T-helper 1 cell treated with Interleukin-12 subunit alpha and Interleukin-12 subunit beta and Interleukin-4 antibody, amounts not matched to agents 30 μg/mL and 1 μg/mL, for 36 hours (primary cell): ENCODE data around the gene FSD1.

Experiments used
- H3K27ac Mint-ChIP-seq: one replicate; pipeline ENCODE4 v1.8.0; 2021; ENCODE audit warnings: mild to moderate bottlenecking, mixed read lengths
- H3K27me3 Mint-ChIP-seq: one replicate; pipeline ENCODE4 v1.8.0; 2021; ENCODE audit warnings: low read depth, mixed read lengths
- H3K36me3 Mint-ChIP-seq: one replicate; pipeline ENCODE4 v1.8.0; 2021; ENCODE audit warnings: low read depth, mixed read lengths
- H3K4me1 Mint-ChIP-seq: one replicate; pipeline ENCODE4 v1.8.0; 2021; ENCODE audit warnings: low read depth, mixed read lengths
- H3K4me3 Mint-ChIP-seq: one replicate; pipeline ENCODE4 v1.8.0; 2021; ENCODE audit warnings: mild to moderate bottlenecking, moderate library complexity, mixed read lengths
- H3K9me3 Mint-ChIP-seq: one replicate; pipeline ENCODE4 v1.8.0; 2021; ENCODE audit warnings: mixed read lengths

Gene FSD1

GRCh38 chr19:4354897-4355296, 50.5 kb downstream of the FSD1 start:
- Mint-ChIP-seq H3K27me3 (no peaks in the 10 kb centered on the region), H3K4me3 (no peak overlapping the region), H3K4me1 (peaks cover 2% of the 10 kb centered on the region), H3K36me3 (no peaks in the 10 kb centered on the region), H3K27ac (no peak overlapping the region), H3K9me3 (no peaks in the 10 kb centered on the region)

- Mint-ChIP-seq H3K27ac (no peak overlapping the region), H3K27me3 (no peaks in the 10 kb centered on the region), H3K4me1 (peaks cover 2% of the 10 kb centered on the region), H3K36me3 (peaks cover 9% of the 10 kb centered on the region), H3K9me3 (no peaks in the 10 kb centered on the region), H3K4me3 (no peak overlapping the region)
These were observed 52.8 kb downstream of the FSD1 start for GRCh38 chr19:4357095-4357797.

GRCh38 chr19:4357921-4358326, 53.5 kb downstream of the FSD1 start:
- Mint-ChIP-seq H3K27me3 (no peaks in the 10 kb centered on the region), H3K4me1 (no peaks in the 10 kb centered on the region), H3K36me3 (peaks cover 9% of the 10 kb centered on the region), H3K4me3 (no peak overlapping the region), H3K27ac (no peak overlapping the region), H3K9me3 (no peaks in the 10 kb centered on the region)

GRCh38 chr19:4358709-4359626, 54.6 kb downstream of the FSD1 start:
- H3K27me3 Mint-ChIP-seq: no peaks in the 10 kb centered on the region
- H3K4me1 Mint-ChIP-seq: no peaks in the 10 kb centered on the region
- no peak overlapping the region for H3K27ac Mint-ChIP-seq
- H3K9me3 Mint-ChIP-seq: no peaks in the 10 kb centered on the region
- peaks cover 10% of the 10 kb centered on the region for H3K36me3 Mint-ChIP-seq
- H3K4me3 Mint-ChIP-seq: no peak overlapping the region

GRCh38 chr19:4359627-4360000, 55.2 kb downstream of the FSD1 start:
- peaks cover 10% of the 10 kb centered on the region for H3K36me3 Mint-ChIP-seq
- no peaks in the 10 kb centered on the region for H3K27me3 Mint-ChIP-seq
- no peaks in the 10 kb centered on the region for H3K4me1 Mint-ChIP-seq
- no peak overlapping the region for H3K27ac Mint-ChIP-seq
- no peak overlapping the region for H3K4me3 Mint-ChIP-seq
- H3K9me3 Mint-ChIP-seq: no peaks in the 10 kb centered on the region

GRCh38 chr19:4360081-4360569, 55.7 kb downstream of the FSD1 start:
- Mint-ChIP-seq H3K9me3 (no peaks in the 10 kb centered on the region), H3K27me3 (no peaks in the 10 kb centered on the region), H3K4me1 (no peaks in the 10 kb centered on the region), H3K4me3 (no peak overlapping the region), H3K27ac (no peak overlapping the region), H3K36me3 (peaks cover 10% of the 10 kb centered on the region)

GRCh38 chr19:4360641-4361151, 56.3 kb downstream of the FSD1 start:
- H3K36me3 Mint-ChIP-seq: peaks cover 10% of the 10 kb centered on the region
- no peaks in the 10 kb centered on the region for H3K4me1 Mint-ChIP-seq
- no peak overlapping the region for H3K27ac Mint-ChIP-seq
- no peaks in the 10 kb centered on the region for H3K27me3 Mint-ChIP-seq
- H3K4me3 Mint-ChIP-seq: no peak overlapping the region
- no peaks in the 10 kb centered on the region for H3K9me3 Mint-ChIP-seq

GRCh38 chr19:4361152-4362046, 57.0 kb downstream of the FSD1 start:
- peaks cover 10% of the 10 kb centered on the region for H3K36me3 Mint-ChIP-seq
- no peaks in the 10 kb centered on the region for H3K27me3 Mint-ChIP-seq
- H3K4me3 Mint-ChIP-seq: no peak overlapping the region

GRCh38 chr19:4362101-4362828, 57.9 kb downstream of the FSD1 start:
- Mint-ChIP-seq H3K4me3 (no peak overlapping the region), H3K4me1 (peaks cover 4% of the 10 kb centered on the region), H3K36me3 (peaks cover 13% of the 10 kb centered on the region), H3K9me3 (no peaks in the 10 kb centered on the region), H3K27ac (no peak overlapping the region), H3K27me3 (no peaks in the 10 kb centered on the region)

More at GRCh38 chr19:4361152-4362046, 57.0 kb downstream of the FSD1 start:
- no peak overlapping the region for H3K27ac Mint-ChIP-seq
- no peaks in the 10 kb centered on the region for H3K9me3 Mint-ChIP-seq
- peaks cover under 1% of the 10 kb centered on the region for H3K4me1 Mint-ChIP-seq

- peaks cover 13% of the 10 kb centered on the region for H3K36me3 Mint-ChIP-seq
- peaks cover 9% of the 10 kb centered on the region for H3K4me1 Mint-ChIP-seq
- H3K27ac Mint-ChIP-seq: no peak overlapping the region
- no peaks in the 10 kb centered on the region for H3K9me3 Mint-ChIP-seq
- H3K4me3 Mint-ChIP-seq: no peak overlapping the region
- no peaks in the 10 kb centered on the region for H3K27me3 Mint-ChIP-seq
These were observed 58.6 kb downstream of the FSD1 start for GRCh38 chr19:4362831-4363545.

- Mint-ChIP-seq H3K4me1 (peaks cover 13% of the 10 kb centered on the region), H3K9me3 (no peaks in the 10 kb centered on the region), H3K36me3 (peaks cover 13% of the 10 kb centered on the region), H3K27ac (no peak overlapping the region), H3K4me3 (no peak overlapping the region), H3K27me3 (no peaks in the 10 kb centered on the region)
These were observed 59.3 kb downstream of the FSD1 start for GRCh38 chr19:4363571-4364304.

GRCh38 chr19:4365341-4365740, 60.9 kb downstream of the FSD1 start:
- peaks cover 12% of the 10 kb centered on the region for H3K36me3 Mint-ChIP-seq
- no peaks in the 10 kb centered on the region for H3K27me3 Mint-ChIP-seq
- no peak overlapping the region for H3K4me3 Mint-ChIP-seq
- H3K27ac Mint-ChIP-seq: no peak overlapping the region
- peaks cover 22% of the 10 kb centered on the region for H3K4me1 Mint-ChIP-seq
- no peaks in the 10 kb centered on the region for H3K9me3 Mint-ChIP-seq
